NCI-H748 (cell line): ENCODE results near the gene TNFRSF18.

Experiments used
- DNase-seq: peaks from one replicate; lab custom pipeline; 2025; ENCODE audit not compliant: unreplicated experiment; lab: John Stamatoyannopoulos, UW

Gene TNFRSF18

DNA sequence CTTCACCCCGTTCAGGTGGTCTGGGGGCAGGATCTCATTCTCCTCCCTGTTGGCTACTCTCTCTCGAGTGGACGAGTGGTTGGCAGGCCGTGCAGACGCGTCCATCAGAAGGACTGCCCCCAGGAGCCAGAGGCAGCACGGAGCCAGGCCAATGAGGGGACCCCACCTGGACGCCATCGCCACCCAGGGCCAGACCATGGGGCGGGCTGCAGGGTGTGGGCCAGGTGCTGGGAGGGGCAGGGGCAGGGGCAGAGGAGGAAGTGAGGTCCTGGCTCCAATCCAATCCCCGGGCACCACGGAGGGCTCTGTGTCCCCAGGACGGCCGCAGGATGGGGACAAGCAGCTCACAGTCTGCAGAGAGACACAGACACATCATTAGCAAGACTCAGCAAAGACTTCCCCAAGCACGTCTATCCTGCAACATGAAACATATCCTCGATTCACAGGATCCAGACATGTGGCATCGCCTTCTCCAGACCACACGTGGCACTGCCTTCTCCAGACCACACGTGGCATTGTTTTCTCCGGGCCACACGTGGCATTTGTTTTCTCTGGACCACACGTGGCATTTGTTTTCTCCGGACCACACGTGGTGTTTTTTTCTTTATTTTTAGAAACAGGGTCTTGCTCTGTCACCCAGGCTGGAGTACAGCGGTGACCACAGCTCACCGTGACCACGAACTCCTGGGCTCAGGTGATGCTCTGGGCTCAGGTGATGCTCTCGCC lies 22.4 kb upstream of the TNFRSF18 start:
- no peak for DNase-seq

GRCh38 chr1:1228187-1228586 lies 21.8 kb upstream of the TNFRSF18 start:
- DNase-seq, result no peak

- no peak for DNase-seq
Observed at GRCh38 chr1:1227386-1227785, 21.0 kb upstream of the TNFRSF18 start.

- DNase-seq, result no peak
Observed at GRCh38 chr1:1226566-1227362, 20.4 kb upstream of the TNFRSF18 start.

DNA sequence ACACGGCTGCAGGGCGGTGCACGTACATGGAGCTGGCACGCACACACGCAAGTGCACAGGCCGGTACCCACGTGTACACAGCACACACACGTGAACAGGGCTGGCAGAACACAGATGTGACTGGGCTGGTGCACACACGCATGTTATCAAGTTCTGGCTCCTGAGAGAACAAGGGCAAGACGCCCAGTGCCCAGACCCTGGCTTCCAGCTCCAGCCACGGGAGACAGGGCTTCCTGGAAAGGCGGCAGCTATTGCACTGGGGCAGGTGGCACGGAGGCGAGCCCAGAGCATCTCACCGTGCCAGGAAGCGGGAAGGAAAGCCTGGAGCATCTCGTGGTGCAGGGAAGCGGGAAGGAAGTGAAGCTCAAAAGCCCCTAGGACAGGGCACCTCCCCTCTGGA lies 19.5 kb upstream of the TNFRSF18 start:
- no peak for DNase-seq

GRCh38 chr1:1225238-1225845 lies 18.9 kb upstream of the TNFRSF18 start:
- no peak for DNase-seq

- DNase-seq, result no peak
Observed at GRCh38 chr1:1223891-1224290, 17.5 kb upstream of the TNFRSF18 start.

DNA sequence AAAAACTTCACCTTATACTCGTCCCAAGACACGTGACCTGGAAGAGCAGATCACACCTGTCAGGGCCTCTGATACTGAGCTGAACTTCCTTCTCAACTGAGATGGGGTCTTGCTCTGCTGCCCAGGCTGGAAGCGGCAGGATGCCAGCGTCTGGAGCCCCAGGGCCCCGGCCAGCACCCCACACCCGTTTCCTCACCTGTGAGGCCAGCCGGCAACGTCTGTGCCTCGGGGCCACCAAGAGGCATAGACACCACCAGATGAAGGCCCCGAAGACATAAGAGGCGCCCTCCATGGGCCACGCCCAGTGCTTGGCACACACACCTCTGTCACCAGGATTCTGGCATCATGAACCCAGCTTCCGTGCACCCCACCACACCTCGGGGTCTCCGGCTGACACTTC lies 16.9 kb upstream of the TNFRSF18 start:
- DNase-seq, result no peak

DNA sequence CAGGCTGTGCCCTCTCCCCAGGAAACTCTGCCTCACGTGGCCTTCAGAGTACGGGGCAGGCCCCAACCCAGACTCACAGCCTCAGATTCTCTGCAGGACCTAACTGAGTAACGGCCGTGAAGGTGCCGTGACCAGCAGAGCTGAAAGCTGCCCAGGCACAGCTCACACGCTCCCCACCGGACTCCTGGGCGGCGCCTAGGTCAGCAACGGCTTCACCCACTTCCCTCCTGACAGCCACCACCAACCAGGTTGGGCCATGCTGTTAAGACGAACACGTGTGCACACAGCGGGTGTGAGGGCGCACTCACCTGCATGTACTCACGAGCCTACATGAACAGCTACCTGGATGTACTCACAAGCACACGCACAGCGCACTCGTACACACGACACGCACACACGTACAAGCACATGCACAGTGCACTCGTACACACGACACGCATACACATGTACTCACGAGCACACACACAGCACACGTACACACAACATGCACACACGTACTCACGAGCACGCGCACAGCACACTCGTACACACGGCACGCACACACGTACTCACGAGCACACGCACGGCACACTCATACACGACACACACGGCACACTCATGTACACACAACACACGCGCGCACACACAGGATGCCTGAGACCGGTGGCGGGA lies 16.3 kb upstream of the TNFRSF18 start:
- DNase-seq, result no peak

- DNase-seq, result no peak
Observed at GRCh38 chr1:1221887-1222574, 15.6 kb upstream of the TNFRSF18 start.

- no peak for DNase-seq
Observed at GRCh38 chr1:1220197-1220596, 13.8 kb upstream of the TNFRSF18 start.

DNA sequence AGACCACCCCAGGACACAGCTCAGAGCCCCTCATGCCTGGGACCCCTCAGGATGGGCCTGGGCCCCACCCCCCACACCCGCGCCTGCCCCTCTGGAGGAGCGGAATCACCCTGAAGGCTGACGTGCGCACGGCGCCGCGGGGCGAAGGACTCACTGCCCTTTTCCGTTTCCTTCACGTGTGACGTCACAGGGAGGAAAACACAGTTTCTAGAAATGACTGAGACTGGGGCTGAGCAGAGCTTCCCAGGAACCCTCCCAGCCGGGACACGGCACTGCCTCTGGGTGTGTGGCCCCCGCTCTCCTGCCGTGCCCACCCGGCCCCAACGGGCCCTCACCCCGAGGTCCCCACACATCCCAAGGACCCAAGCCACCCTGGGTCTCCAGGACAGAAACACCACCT lies 12.9 kb upstream of the TNFRSF18 start:
- no peak for DNase-seq

- DNase-seq, result no peak
Observed at GRCh38 chr1:1218524-1219200, 12.3 kb upstream of the TNFRSF18 start.

- DNase-seq, result no peak
Observed at GRCh38 chr1:1217621-1218523, 11.5 kb upstream of the TNFRSF18 start.

GRCh38 chr1:1216770-1217620 lies 10.6 kb upstream of the TNFRSF18 start:
- DNase-seq, result no peak

- DNase-seq, result no peak
Observed at GRCh38 chr1:1215881-1216605, 9.7 kb upstream of the TNFRSF18 start.

DNA sequence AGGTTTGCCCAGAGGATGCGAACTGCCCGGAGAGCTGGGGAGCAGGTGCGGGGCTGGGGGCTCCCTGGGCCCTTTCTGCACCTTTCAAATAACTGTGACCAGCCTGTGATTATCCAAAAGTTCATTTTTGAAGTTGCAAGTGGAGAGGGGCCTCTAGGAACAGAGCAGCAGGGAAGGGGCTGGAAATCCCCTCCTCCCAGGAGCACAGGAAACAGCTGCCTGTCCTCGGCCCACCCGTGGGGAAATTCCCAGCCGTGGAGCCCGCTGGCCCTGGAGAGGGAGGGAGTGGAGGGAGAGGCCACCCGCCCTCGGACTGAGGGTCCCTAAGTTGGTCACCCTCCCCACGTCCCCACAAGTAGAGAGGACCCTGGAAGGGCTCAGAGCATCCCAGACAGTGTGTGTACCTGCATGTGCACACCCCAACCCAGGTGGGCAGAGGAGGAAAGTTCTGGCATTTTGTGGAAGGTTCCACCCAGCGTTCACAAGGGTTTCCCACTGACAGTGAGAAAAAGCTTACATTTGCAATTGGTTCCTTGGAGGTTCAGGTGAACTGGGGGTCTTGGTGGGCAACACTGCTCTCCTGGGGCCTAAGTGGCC lies 8.8 kb upstream of the TNFRSF18 start:
- no peak for DNase-seq
